Kidney (tissue), 14 donors: ENCODE data around the gene TLR2. TPM values are rescaled to one million over a fixed set of nuclear protein-coding genes. Genes with fewer than 3 reads are reported as not detected.
A peak's percentile ranks its signal among the peaks of the same experiment; 100 is the strongest.

ENCODE experiments used
- DNase-seq, 5 donors: peaks; one replicate each; pipeline ENCODE4 v3.0.0-alpha.2; 2013 to 2020
- FAIRE-seq: peaks from 2 replicates; lab custom pipeline; 2012; peaks lifted over from hg19 to GRCh38; lab: Jason Lieb, UNC
- H3K27ac ChIP-seq, 2 donors: one replicate each; pipeline ENCODE4 v1.7.0; 2013; ENCODE audit warnings: low read depth in 2 of 2, low read length in 2 of 2, inconsistent platforms in 1 of 2
- H3K27me3 ChIP-seq: one replicate; pipeline ENCODE4 v1.7.1; 2013; ENCODE audit warnings: low read length, inconsistent platforms; ENCODE audit not compliant: control insufficient read depth, insufficient read depth
- H3K36me3 ChIP-seq, 3 donors: one replicate each; pipeline versions ENCODE4 v1.7.0 to v1.7.1; 2013; ENCODE audit warnings: low read length in 3 of 3, control low read depth in 1 of 3, inconsistent platforms in 1 of 3; ENCODE audit not compliant: insufficient read depth in 3 of 3, control insufficient read depth in 2 of 3
- H3K4me1 ChIP-seq, 3 donors: one replicate each; pipeline versions ENCODE4 v1.7.0 to v1.7.1; 2013; ENCODE audit warnings: low read length in 3 of 3, inconsistent platforms in 1 of 3, low read depth in 1 of 3; ENCODE audit not compliant: control insufficient read depth in 2 of 3, insufficient read depth in 2 of 3
- H3K4me3 ChIP-seq, 3 donors: one replicate each; pipeline versions ENCODE4 v1.7.0 to v1.8.1; 2013; ENCODE audit warnings: low read length in 3 of 3, control low read depth in 1 of 3, inconsistent platforms in 1 of 3
- H3K9ac ChIP-seq, 3 donors: one replicate each; pipeline versions ENCODE4 v1.7.0 to v1.7.1; 2013; ENCODE audit warnings: low read length in 3 of 3, control low read depth in 1 of 3, inconsistent platforms in 1 of 3
- H3K9me3 ChIP-seq, 3 donors: one replicate each; pipeline versions ENCODE4 v1.7.0 to v1.7.1; 2013; ENCODE audit warnings: low read length in 3 of 3, control low read depth in 1 of 3, inconsistent platforms in 1 of 3; ENCODE audit not compliant: control insufficient read depth in 2 of 3, insufficient read depth in 1 of 3
- CTCF ChIP-seq: IDR thresholded peaks from 3 replicates; pipeline ENCODE4 v1.5.1; 2012; ENCODE audit warnings: mild to moderate bottlenecking, moderate library complexity, borderline replicate concordance; ENCODE audit not compliant: insufficient read depth; ENCODE audit errors: extremely low read depth
- intact Hi-C: fragments of 100-400 bp; cut with DNase I; formaldehyde crosslinking; loops from one replicate; pipeline ENCODE4 v1.11.1; 2022
- polyA plus RNA-seq: library from polyadenylated mRNA; stranded (reverse); fragments of 350-450 nt; fragmentation: Illumina TruSeq; extraction: RNeasy Lipid Tissue Mini Kit (QIAGEN cat#74804); gene quantifications from one replicate; pipeline ENCODE4 v1.2.3, GENCODE V29; 2014; ENCODE audit warnings: low read depth, low replicate concordance; ENCODE audit not compliant: insufficient read depth
- total RNA-seq: library from RNA; stranded (reverse); fragmentation: NEBNext Ultra II Directional; extraction: Animal tissue kit (Norgen Biotek cat#: 25700); gene quantifications from one replicate; pipeline ENCODE4 v1.2.1, GENCODE V29; 2021
- donor health status: control.
- donor health status: control.
- donor health status: control.
- donor health status: control.
- donor health status: control.
- donor health status: DM: yes; HTN: yes; CAD: no.
- donor health status: Normal renal cell carcinoma (clear cell type).

TLR2 gene
- total and polyA plus RNA-seq, 2 donors from 2014 or later, result 8.0 to 59.5 TPM

GRCh38 chr4:153747406-153747955, 63.4 kb downstream of the TLR2 start:
- no peaks in the 10 kb centered on the region for H3K36me3 ChIP-seq
- no peak for TF ChIP-seq CTCF
- DNase-seq (no peak), FAIRE-seq (no peak)
- H3K27ac ChIP-seq, result no peak overlapping the region
- intact Hi-C loops, result loop anchor here (5.0 kb wide), 1 partner anchor 110 kb away; no protein-coding TSS in a partner anchor
- no peaks in the 10 kb centered on the region for H3K4me1 ChIP-seq
- no peak overlapping the region for H3K4me3 ChIP-seq
- H3K27me3 ChIP-seq, result no peaks in the 10 kb centered on the region
- H3K9me3 ChIP-seq, result no peaks in the 10 kb centered on the region
- no peak overlapping the region for H3K9ac ChIP-seq

- H3K27me3 ChIP-seq, result no peaks in the 10 kb centered on the region
- DNase-seq (no peak), FAIRE-seq (no peak)
- H3K27ac ChIP-seq, result no peak overlapping the region
- no peaks in the 10 kb centered on the region for H3K9me3 ChIP-seq
- intact Hi-C loops, result loop anchor here (5.0 kb wide), 1 partner anchor 111 kb away; no protein-coding TSS in a partner anchor
- no peaks in the 10 kb centered on the region for H3K36me3 ChIP-seq
- no peak for TF ChIP-seq CTCF
- no peak overlapping the region for H3K9ac ChIP-seq
- no peaks in the 10 kb centered on the region for H3K4me1 ChIP-seq
- no peak overlapping the region for H3K4me3 ChIP-seq
Observed at GRCh38 chr4:153748378-153748777, 64.3 kb downstream of the TLR2 start.

GRCh38 chr4:153750197-153750817, 66.2 kb downstream of the TLR2 start:
- DNase-seq, result peak in 4 of 5 donors; percentile 65 to 94 (median 82)
- TF ChIP-seq CTCF, result peak; percentile 70
- no peaks in the 10 kb centered on the region for H3K27me3 ChIP-seq
- no peak overlapping the region for H3K27ac ChIP-seq
- no peak overlapping the region for H3K4me3 ChIP-seq
- no peaks in the 10 kb centered on the region for H3K4me1 ChIP-seq
- H3K9me3 ChIP-seq, result no peaks in the 10 kb centered on the region
- H3K9ac ChIP-seq, result no peak overlapping the region
- H3K36me3 ChIP-seq, result no peaks in the 10 kb centered on the region
- FAIRE-seq, result peak; percentile 45
- intact Hi-C loops, result no loop called here
